ENCODE measurements around the gene WDR31. TPM values are rescaled to one million over a fixed set of nuclear protein-coding genes. Genes with fewer than 3 reads are reported as not detected.

Gene WDR31
- total RNA-seq, 6 experiments from 2014 or later = 0.81 to 3.5 (median 1.7) TPM

GRCh38 chr9:113307396-113307975, 32.6 kb downstream of the WDR31 start:
- Histone ChIP-seq H3K27me3 (no peaks in the 10 kb centered on the region), H3K9me3 (no peaks in the 10 kb centered on the region), H3K27ac (no peak overlapping the region), H3K4me1 (no peaks in the 10 kb centered on the region), H3K36me3 (no peaks in the 10 kb centered on the region), H3K4me3 (no peak overlapping the region)
- intact Hi-C loops (cut with DNase I) = no loop called here
- 65% methylated on average over 6 of the region's 8 CpGs for WGBS (ENCODE audit: insufficient coverage, low coverage, low lambda C conversion rate, missing lambda C conversion rate)
- DNase-seq = no peak
- TF ChIP-seq, protein P1, sequence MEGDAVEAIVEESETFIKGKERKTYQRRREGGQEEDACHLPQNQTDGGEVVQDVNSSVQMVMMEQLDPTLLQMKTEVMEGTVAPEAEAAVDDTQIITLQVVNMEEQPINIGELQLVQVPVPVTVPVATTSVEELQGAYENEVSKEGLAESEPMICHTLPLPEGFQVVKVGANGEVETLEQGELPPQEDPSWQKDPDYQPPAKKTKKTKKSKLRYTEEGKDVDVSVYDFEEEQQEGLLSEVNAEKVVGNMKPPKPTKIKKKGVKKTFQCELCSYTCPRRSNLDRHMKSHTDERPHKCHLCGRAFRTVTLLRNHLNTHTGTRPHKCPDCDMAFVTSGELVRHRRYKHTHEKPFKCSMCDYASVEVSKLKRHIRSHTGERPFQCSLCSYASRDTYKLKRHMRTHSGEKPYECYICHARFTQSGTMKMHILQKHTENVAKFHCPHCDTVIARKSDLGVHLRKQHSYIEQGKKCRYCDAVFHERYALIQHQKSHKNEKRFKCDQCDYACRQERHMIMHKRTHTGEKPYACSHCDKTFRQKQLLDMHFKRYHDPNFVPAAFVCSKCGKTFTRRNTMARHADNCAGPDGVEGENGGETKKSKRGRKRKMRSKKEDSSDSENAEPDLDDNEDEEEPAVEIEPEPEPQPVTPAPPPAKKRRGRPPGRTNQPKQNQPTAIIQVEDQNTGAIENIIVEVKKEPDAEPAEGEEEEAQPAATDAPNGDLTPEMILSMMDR (IDR thresholded peaks at IDR 0.05) = no peak
- no peak for TF ChIP-seq POLR2A (IDR thresholded peaks at IDR 0.05)
- ATAC-seq = no peak

GRCh38 chr9:113306566-113306965, 33.5 kb downstream of the WDR31 start:
- Histone ChIP-seq H3K4me1 (no peaks in the 10 kb centered on the region), H3K27me3 (no peaks in the 10 kb centered on the region), H3K36me3 (no peaks in the 10 kb centered on the region), H3K27ac (no peak overlapping the region), H3K9me3 (no peaks in the 10 kb centered on the region), H3K4me3 (no peak overlapping the region)
- 73% methylated on average over 1 of the region's 1 CpG for WGBS (ENCODE audit: insufficient coverage, low coverage, low lambda C conversion rate, missing lambda C conversion rate)
- ATAC-seq (no peak), DNase-seq (no peak)
- intact Hi-C loops (cut with DNase I) = no loop called here
- TF ChIP-seq, protein P1 (IDR thresholded peaks at IDR 0.05) = no peak
- TF ChIP-seq POLR2A (IDR thresholded peaks at IDR 0.05) = no peak

- Histone ChIP-seq H3K4me3 (no peak within 1 kb of the TSS), H3K27ac (no peak within 1 kb of the TSS), H3K4me1 (no peaks in the 10 kb centered on the region), H3K36me3 (no peaks in the 10 kb centered on the region), H3K27me3 (no peaks in the 10 kb centered on the region), H3K9me3 (no peaks in the 10 kb centered on the region)
- intact Hi-C loops (cut with DNase I) = no loop called here
- no peak for TF ChIP-seq POLR2A (IDR thresholded peaks at IDR 0.05)
- TF ChIP-seq, protein P1 (IDR thresholded peaks at IDR 0.05) = no peak
- WGBS (ENCODE audit: insufficient coverage, low coverage, low lambda C conversion rate, missing lambda C conversion rate) = 57% methylated on average over 24 of the region's 25 CpGs
- no peak for ATAC-seq
- DNase-seq = no peak
These were observed 37.2 kb downstream of the WDR31 start, which contains the start of gene RNF183 for GRCh38 chr9:113302792-113303418. Gene RNF183 (minus strand): TSS chr9:113303376. CDS start chr9:113298184, 5,192 bp downstream.

DNA sequence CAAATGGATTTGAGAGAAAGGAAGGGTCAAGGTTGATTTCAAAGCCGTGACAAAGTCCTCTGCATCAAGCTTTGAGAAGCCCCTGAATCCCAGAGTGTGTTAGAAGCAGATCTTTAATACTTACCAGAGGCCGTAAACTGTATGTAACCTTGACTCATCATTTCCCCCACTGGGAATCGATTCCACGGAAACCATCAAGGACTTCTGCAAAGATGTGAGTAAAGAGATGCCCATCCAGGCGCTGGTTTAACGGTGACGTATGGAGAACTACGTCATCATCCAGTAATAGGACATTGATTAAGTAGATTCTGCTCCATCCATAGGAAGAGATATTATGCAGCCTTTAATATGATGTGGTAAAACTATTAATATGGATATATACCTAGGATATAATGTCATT, 38.5 kb downstream of the WDR31 start:
- no peak for ATAC-seq

More for the DNA sequence above, 38.5 kb downstream of the WDR31 start:
- no peak overlapping the region for H3K27ac ChIP-seq
- no peak overlapping the region for H3K4me3 ChIP-seq
- no peak for TF ChIP-seq POLR2A (IDR thresholded peaks at IDR 0.05)
- TF ChIP-seq, protein P1 (IDR thresholded peaks at IDR 0.05) = no peak
- H3K4me1 ChIP-seq = no peaks in the 10 kb centered on the region
- intact Hi-C loops (cut with DNase I) = no loop called here
- H3K9me3 ChIP-seq = no peaks in the 10 kb centered on the region
- no peak for DNase-seq
- no peaks in the 10 kb centered on the region for H3K27me3 ChIP-seq
- no peaks in the 10 kb centered on the region for H3K36me3 ChIP-seq
- 90% methylated on average over 8 of the region's 8 CpGs for WGBS (ENCODE audit: insufficient coverage, low coverage, low lambda C conversion rate, missing lambda C conversion rate)
